ENCODE data around the gene RYR1.

Gene RYR1

GRCh38 chr19:38634757-38635482 lies 201.4 kb downstream of the RYR1 start:
- H3K27ac ChIP-seq: no peak overlapping the region
- TF ChIP-seq CTCF (conservative IDR thresholded peaks at IDR 0.05): peak; percentile 98

GRCh38 chr19:38635483-38636399 lies 202.2 kb downstream of the RYR1 start:
- TF ChIP-seq CTCF (conservative IDR thresholded peaks at IDR 0.05): no peak
- 0 out of 2 replicates have a peak overlapping the region, but pooled peaks have one; percentile 5 for H3K27ac ChIP-seq

Data from VCaP (cell line).